H9 (cell line): ENCODE measurements around the gene PLA2G2F. TPM values are rescaled to one million over a fixed set of nuclear protein-coding genes. Genes with fewer than 3 reads are reported as not detected.

Experiments
- DNase-seq: peaks from one replicate; pipeline ENCODE4 v3.0.0-alpha.2; 2017
- H2AFZ ChIP-seq: one replicate; pipeline ENCODE4 v1.6.1; 2013; ENCODE audit warnings: mild to moderate bottlenecking, low read length, control low read depth, moderate library complexity
- H2AK5ac ChIP-seq: 2 replicates; pipeline ENCODE4 v1.6.1; 2013; ENCODE audit warnings: low read length, control low read depth, mixed read lengths; ENCODE audit not compliant: insufficient read length
- H2BK120ac ChIP-seq: one replicate; pipeline ENCODE4 v1.6.1; 2013; ENCODE audit warnings: low read depth, mild to moderate bottlenecking, low read length, control low read depth, inconsistent platforms; ENCODE audit not compliant: poor library complexity, severe bottlenecking
- H2BK12ac ChIP-seq: 2 replicates; pipeline ENCODE4 v1.6.1; 2013; ENCODE audit warnings: low read length, control low read depth, mixed read lengths, low read depth; ENCODE audit not compliant: insufficient read length
- H2BK15ac ChIP-seq: 2 replicates; pipeline ENCODE4 v1.6.1; 2013; ENCODE audit warnings: low read depth, low read length, control low read depth
- H2BK20ac ChIP-seq: one replicate; pipeline ENCODE4 v1.6.1; 2013; ENCODE audit warnings: low read depth, mild to moderate bottlenecking, low read length, control low read depth, inconsistent platforms; ENCODE audit not compliant: poor library complexity, severe bottlenecking
- H2BK5ac ChIP-seq: 2 replicates; pipeline ENCODE4 v1.6.1; 2013; ENCODE audit warnings: low read length, control low read depth, mixed read lengths; ENCODE audit not compliant: insufficient read length
- H3K14ac ChIP-seq: 2 replicates; pipeline ENCODE4 v1.6.1; 2013; ENCODE audit warnings: low read length, control low read depth; ENCODE audit not compliant: insufficient read depth
- H3K18ac ChIP-seq: 2 replicates; pipeline ENCODE4 v1.6.1; 2013; ENCODE audit warnings: low read depth, mild to moderate bottlenecking, mixed read lengths, low read length, control low read depth; ENCODE audit not compliant: insufficient read length
- H3K23ac ChIP-seq: 2 replicates; pipeline ENCODE4 v1.6.1; 2013; ENCODE audit warnings: low read length, control low read depth, mixed read lengths, low read depth; ENCODE audit not compliant: insufficient read length
- H3K23me2 ChIP-seq: 2 replicates; pipeline ENCODE4 v1.6.1; 2013; ENCODE audit warnings: low read depth, mild to moderate bottlenecking, mixed read lengths, low read length, control low read depth; ENCODE audit not compliant: insufficient read length, poor library complexity, severe bottlenecking
- H3K27ac ChIP-seq: 2 replicates; pipeline ENCODE4 v1.5.1; 2013; ENCODE audit warnings: low read length, control low read depth, mixed read lengths, low read depth; ENCODE audit not compliant: insufficient read length
- H3K27me3 ChIP-seq: 2 replicates; pipeline ENCODE4 v1.6.1; 2013; ENCODE audit warnings: low read length, control low read depth, inconsistent platforms; ENCODE audit not compliant: insufficient read depth
- H3K4ac ChIP-seq: 2 replicates; pipeline ENCODE4 v1.6.1; 2013; ENCODE audit warnings: low read depth, mild to moderate bottlenecking, control low read depth, inconsistent platforms, low read length, moderate library complexity
- H3K4me1 ChIP-seq: 2 replicates; pipeline ENCODE4 v1.6.1; 2013; ENCODE audit warnings: low read length, control low read depth, inconsistent platforms; ENCODE audit not compliant: insufficient read depth
- H3K4me2 ChIP-seq: 2 replicates; pipeline ENCODE4 v1.6.1; 2013; ENCODE audit warnings: low read length, control low read depth, mixed read lengths; ENCODE audit not compliant: insufficient read length, insufficient read depth
- H3K56ac ChIP-seq: 2 replicates; pipeline ENCODE4 v1.6.1; 2013; ENCODE audit warnings: low read depth, mild to moderate bottlenecking, mixed read lengths, low read length, control low read depth; ENCODE audit not compliant: insufficient read length
- H3K79me1 ChIP-seq: 2 replicates; pipeline ENCODE4 v1.6.1; 2013; ENCODE audit warnings: low read depth, mild to moderate bottlenecking, moderate library complexity, low read length, control low read depth, inconsistent platforms; ENCODE audit not compliant: insufficient read depth, poor library complexity, severe bottlenecking
- H3K79me2 ChIP-seq: 2 replicates; pipeline ENCODE4 v1.6.1; 2013; ENCODE audit warnings: low read length, control low read depth, inconsistent platforms; ENCODE audit not compliant: insufficient read depth
- H3K9ac ChIP-seq: 2 replicates; pipeline ENCODE4 v1.6.1; 2013; ENCODE audit warnings: low read length, control low read depth, mixed read lengths; ENCODE audit not compliant: insufficient read length; ENCODE audit errors: extremely low read depth
- H3K9me3 ChIP-seq: one replicate; pipeline ENCODE4 v1.6.1; 2013; ENCODE audit warnings: low read depth, low read length, inconsistent platforms; ENCODE audit not compliant: control insufficient read depth
- H3T11ph ChIP-seq: one replicate; pipeline ENCODE4 v1.6.1; 2013; ENCODE audit warnings: mild to moderate bottlenecking, low read length, control low read depth, inconsistent platforms
- H4K20me1 ChIP-seq: one replicate; pipeline ENCODE4 v1.6.1; 2013; ENCODE audit not compliant: control insufficient read depth, insufficient read length, insufficient read depth
- H4K5ac ChIP-seq: 2 replicates; pipeline ENCODE4 v1.6.1; 2013; ENCODE audit warnings: low read depth, mild to moderate bottlenecking, mixed read lengths, low read length, control low read depth; ENCODE audit not compliant: insufficient read length
- H4K8ac ChIP-seq: replicated peaks from 2 replicates; pipeline ENCODE4 v1.6.1; 2013; ENCODE audit warnings: low read length, control low read depth, mixed read lengths, low read depth; ENCODE audit not compliant: insufficient read length
- H4K91ac ChIP-seq: 2 replicates; pipeline ENCODE4 v1.6.1; 2013; ENCODE audit warnings: low read depth, mild to moderate bottlenecking, moderate library complexity, mixed read lengths, low read length, control low read depth; ENCODE audit not compliant: insufficient read length
- H3K27ac Mint-ChIP-seq, 3 experiments: 2 replicates in 2 of 3; 3 replicates in 1 of 3; pipeline ENCODE4 v1.8.0; 2020 to 2021; ENCODE audit warnings: mixed read lengths in 3 of 3, mild to moderate bottlenecking in 1 of 3, moderate library complexity in 1 of 3
- H3K27me3 Mint-ChIP-seq: 2 replicates; pipeline ENCODE4 v1.8.0; 2021; ENCODE audit warnings: low read depth, mild to moderate bottlenecking, moderate library complexity, mixed read lengths
- H3K36me3 Mint-ChIP-seq, 3 experiments: 2 replicates in 2 of 3; 3 replicates in 1 of 3; pipeline ENCODE4 v1.8.0; 2020 to 2021; ENCODE audit warnings: low read depth in 3 of 3, mixed read lengths in 3 of 3; ENCODE audit not compliant: insufficient read depth in 1 of 3
- H3K4me1 Mint-ChIP-seq, 2 experiments: 2 replicates each; pipeline ENCODE4 v1.8.0; 2020; ENCODE audit warnings: mixed read lengths in 2 of 2
- H3K4me3 Mint-ChIP-seq, 2 experiments: 2 replicates in 1 of 2; 3 replicates in 1 of 2; pipeline ENCODE4 v1.8.0; 2020 to 2021; ENCODE audit warnings: mild to moderate bottlenecking in 2 of 2, mixed read lengths in 2 of 2, moderate library complexity in 1 of 2
- H3K9me3 Mint-ChIP-seq, 2 experiments: 2 replicates in 1 of 2; 3 replicates in 1 of 2; pipeline ENCODE4 v1.8.0; 2020; ENCODE audit warnings: mild to moderate bottlenecking in 2 of 2, mixed read lengths in 2 of 2, moderate library complexity in 1 of 2
- CTCF ChIP-seq: fragments of 200-600 bp; sonication (generic); conservative IDR thresholded peaks from 3 replicates; pipeline ENCODE4 v1.8.0; 2021; ENCODE audit warnings: antibody characterized with exemption, mild to moderate bottlenecking
- WGBS: extraction: QIAGEN DNeasy Blood & Tissue Kit; methylation state at CpG from one replicate; pipeline ENCODE4 v1.1.7; 2013; ENCODE audit warnings: missing lambda C conversion rate, low lambda C conversion rate, mixed read lengths; ENCODE audit not compliant: insufficient read length; ENCODE audit errors: extremely low coverage; 5-methylcytosine and 5-hydroxymethylcytosine counted together
- total RNA-seq: library from RNA; stranded (reverse); gene quantifications from 2 replicates; pipeline ENCODE4 v1.2.1, GENCODE V29; 2021

PLA2G2F gene
- total RNA-seq, 1 experiment from 2014 or later = not detected

GRCh38 chr1:20150969-20151368 is 11.8 kb downstream of the PLA2G2F start:
- Histone ChIP-seq H3K27me3 (no peaks in the 10 kb centered on the region), H2BK12ac (no peak overlapping the region), H2BK20ac (no peak overlapping the region), H3K4me1 (no peaks in the 10 kb centered on the region), H3K56ac (no peak overlapping the region), H2AFZ (no peak overlapping the region), H4K8ac (no peak overlapping the region), H2AK5ac (no peak overlapping the region), H3K4me2 (no peak overlapping the region), H4K5ac (no peak overlapping the region), H2BK5ac (no peak overlapping the region), H3T11ph (no peak overlapping the region), H3K23ac (no peak overlapping the region), H3K14ac (no peak overlapping the region), H2BK120ac (no peak overlapping the region), H4K20me1 (no peaks in the 10 kb centered on the region), H3K79me1 (no peaks in the 10 kb centered on the region), H2BK15ac (no peak overlapping the region), H3K23me2 (peaks cover 9% of the 10 kb centered on the region), H3K79me2 (no peaks in the 10 kb centered on the region), H3K9ac (no peak overlapping the region), H3K18ac (no peak overlapping the region), H3K9me3 (no peaks in the 10 kb centered on the region), H3K4ac (no peak overlapping the region), H4K91ac (no peak overlapping the region), H3K27ac (no peak overlapping the region)
- no peak for DNase-seq
- H3K27ac Mint-ChIP-seq = no peak overlapping the region
- no peaks in the 10 kb centered on the region for H3K9me3 Mint-ChIP-seq
- no peak overlapping the region; a peak in 1 of 5 replicates for H3K4me3 Mint-ChIP-seq
- no peak for TF ChIP-seq CTCF
- WGBS = no CpG with 5 or more reads among the region's 6 CpGs
- no peaks in the 10 kb centered on the region for H3K36me3 Mint-ChIP-seq
- peaks cover under 1% of the 10 kb centered on the region; the same call in 1 of the 2 replicates for H3K27me3 Mint-ChIP-seq
- H3K4me1 Mint-ChIP-seq = peaks cover 16 to 41% of the 10 kb centered on the region in 2 experiments
